HUES48 (cell line): ENCODE results near the gene RNGTT.
"Not testable (repeated sequence)": the region's sequence is repeated elsewhere in the genome, so short reads cannot be mapped to it uniquely, and the experiment has no call there.

ENCODE experiments used
- H3K27ac ChIP-seq: one replicate; pipeline ENCODE4 v1.7.0; 2013; ENCODE audit warnings: low read depth, low read length, inconsistent platforms
- H3K27me3 ChIP-seq: 2 replicates; pipeline ENCODE4 v1.6.1; 2013; ENCODE audit warnings: mild to moderate bottlenecking, low read length; ENCODE audit not compliant: control insufficient read depth, insufficient read depth
- H3K36me3 ChIP-seq: 2 replicates; pipeline ENCODE4 v1.6.1; 2013; ENCODE audit warnings: low read length; ENCODE audit not compliant: control insufficient read depth, insufficient read depth
- H3K4me1 ChIP-seq: 2 replicates; pipeline ENCODE4 v1.6.1; 2013; ENCODE audit warnings: mild to moderate bottlenecking, low read length; ENCODE audit not compliant: control insufficient read depth, insufficient read depth
- H3K4me3 ChIP-seq: 2 replicates; pipeline ENCODE4 v1.5.1; 2013; ENCODE audit warnings: mild to moderate bottlenecking, low read depth, low read length
- H3K9ac ChIP-seq: 2 replicates; pipeline ENCODE4 v1.6.1; 2013; ENCODE audit warnings: mild to moderate bottlenecking, low read depth, low read length, moderate library complexity
- H3K9me3 ChIP-seq: 2 replicates; pipeline ENCODE4 v1.6.1; 2013; ENCODE audit warnings: low read length; ENCODE audit not compliant: control insufficient read depth, insufficient read depth

RNGTT gene

DNA sequence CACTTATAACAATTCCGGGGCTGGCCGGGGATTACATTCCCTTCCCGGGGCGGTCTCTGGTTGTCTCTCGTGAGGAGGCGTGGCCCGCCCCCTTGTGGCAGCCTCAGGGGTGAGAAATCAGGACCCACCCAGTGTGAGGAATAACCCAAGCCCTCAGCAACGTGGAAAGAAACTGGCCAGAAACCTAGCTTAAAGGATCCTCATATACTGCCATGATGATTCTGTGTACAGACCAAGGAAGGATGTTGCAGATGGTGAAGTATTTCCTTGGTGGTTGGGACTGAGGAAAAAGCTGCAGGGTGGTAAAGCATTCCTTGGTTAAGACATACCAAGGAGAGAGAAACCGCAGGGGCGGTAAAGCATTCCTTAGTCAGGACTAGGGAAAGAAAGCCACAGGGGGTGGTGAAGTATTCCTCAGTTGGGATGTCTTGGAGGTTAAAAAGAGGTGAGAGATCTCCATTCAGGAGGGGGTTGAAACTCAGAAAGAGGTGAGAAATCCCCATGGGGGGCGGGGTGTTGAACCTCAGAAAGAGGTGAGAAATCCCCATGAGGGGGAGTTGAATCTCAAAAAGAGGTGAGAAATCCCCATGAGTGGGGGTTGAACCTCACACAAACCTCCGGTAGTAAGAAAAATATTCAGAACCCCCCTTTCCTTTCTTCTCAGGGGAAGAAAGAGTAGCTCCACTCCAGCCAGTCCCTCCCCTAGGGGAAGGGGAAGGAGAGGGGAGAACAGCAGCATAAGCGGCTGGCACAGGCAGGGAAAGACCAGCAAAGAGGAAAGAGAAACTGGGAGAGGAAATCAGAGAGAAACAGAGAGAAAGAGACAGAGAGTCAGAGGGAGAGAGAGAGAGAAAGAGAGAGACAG is 238.1 kb downstream of the RNGTT start:
- Histone ChIP-seq H3K27me3 (peaks cover 4% of the 10 kb centered on the region; the same call in 1 of the 2 replicates), H3K9me3 (no peaks in the 10 kb centered on the region), H3K9ac (peak overlapping the region; percentile 44; the same call in 1 of the 2 replicates), H3K27ac (peak overlapping the region; percentile 92), H3K4me3 (peak overlapping the region; percentile 49), H3K4me1 (peaks cover 60% of the 10 kb centered on the region), H3K36me3 (no peaks in the 10 kb centered on the region)

GRCh38 chr6:88722686-88723085 is 240.7 kb downstream of the RNGTT start:
- no peak overlapping the region for H3K27ac ChIP-seq
- no peaks in the 10 kb centered on the region for H3K9me3 ChIP-seq
- no peak overlapping the region for H3K4me3 ChIP-seq
- no peaks in the 10 kb centered on the region for H3K36me3 ChIP-seq
- no peaks in the 10 kb centered on the region for H3K27me3 ChIP-seq
- H3K4me1 ChIP-seq, result peaks cover 48% of the 10 kb centered on the region
- no peak overlapping the region for H3K9ac ChIP-seq

GRCh38 chr6:88716399-88716798 is 247.0 kb downstream of the RNGTT start:
- H3K36me3 ChIP-seq, H3K9ac ChIP-seq, H3K4me3 ChIP-seq, H3K27ac ChIP-seq, H3K27me3 ChIP-seq, H3K9me3 ChIP-seq: not testable (repeated sequence)
- H3K4me1 ChIP-seq, result peaks cover 16% of the 10 kb centered on the region

DNA sequence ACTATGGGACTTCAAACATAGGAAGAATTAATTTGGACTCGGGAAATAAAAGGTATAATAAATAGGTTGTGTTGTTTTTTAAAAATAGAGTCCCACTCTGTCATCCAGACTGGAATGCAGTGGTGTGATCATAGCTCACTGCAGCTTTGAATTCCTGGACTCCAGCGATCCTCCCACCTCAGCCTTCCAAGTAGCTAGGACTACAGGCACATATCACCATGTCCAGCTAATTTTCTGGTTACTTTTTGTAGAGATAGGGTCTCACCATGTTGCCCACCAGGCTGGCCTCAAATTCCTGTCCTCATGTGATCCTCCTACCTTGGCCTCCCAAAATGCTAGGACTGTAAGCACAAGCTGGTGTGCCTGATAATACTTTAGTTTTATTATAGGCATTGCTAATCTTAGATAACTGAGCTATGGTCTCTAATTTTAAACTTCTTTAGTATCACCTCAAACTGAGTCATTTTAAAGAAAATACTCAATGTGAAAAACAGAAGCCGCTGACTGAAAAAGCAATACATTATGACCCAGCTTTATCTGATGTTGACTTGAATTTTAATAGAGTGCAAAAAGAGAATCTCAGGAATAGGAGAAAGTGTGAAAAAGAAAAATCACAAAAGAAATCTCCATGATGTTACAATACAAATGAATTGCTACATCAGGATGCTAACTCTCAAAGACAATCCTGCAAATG is 251.0 kb downstream of the RNGTT start:
- Histone ChIP-seq H3K4me1 (no peaks in the 10 kb centered on the region), H3K9ac (no peak overlapping the region)

DNA sequence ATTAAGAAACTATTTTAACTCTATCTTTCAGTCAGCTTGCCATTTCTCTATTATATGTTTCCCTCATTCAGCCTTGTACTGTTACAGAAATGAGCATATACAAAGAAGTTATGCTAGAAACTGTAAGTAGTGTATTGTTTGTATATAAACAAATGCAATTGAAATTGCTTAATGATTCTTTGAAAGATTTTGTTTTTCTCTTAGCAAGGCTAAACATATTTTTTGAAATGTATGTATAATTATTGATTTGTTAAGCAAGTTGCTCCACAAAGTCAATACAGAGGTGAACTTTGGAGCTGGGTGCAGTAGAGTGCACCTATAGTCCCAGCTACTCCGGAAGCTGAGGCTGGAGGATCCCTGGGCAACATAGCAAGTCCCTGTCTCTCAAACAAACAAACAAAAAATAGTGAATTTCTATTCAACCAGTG is 253.6 kb downstream of the RNGTT start:
- no peaks in the 10 kb centered on the region for H3K4me1 ChIP-seq
- H3K36me3 ChIP-seq, result no peaks in the 10 kb centered on the region
- H3K4me3 ChIP-seq, result no peak overlapping the region
- H3K27ac ChIP-seq, result no peak overlapping the region
- no peak overlapping the region for H3K9ac ChIP-seq
- no peaks in the 10 kb centered on the region for H3K27me3 ChIP-seq
- H3K9me3 ChIP-seq, result no peaks in the 10 kb centered on the region

More for the DNA sequence above, 251.0 kb downstream of the RNGTT start:
- no peaks in the 10 kb centered on the region for H3K36me3 ChIP-seq
- no peaks in the 10 kb centered on the region for H3K27me3 ChIP-seq
- no peak overlapping the region for H3K27ac ChIP-seq
- H3K4me3 ChIP-seq, result no peak overlapping the region
- H3K9me3 ChIP-seq, result no peaks in the 10 kb centered on the region

GRCh38 chr6:88708197-88708744 is 255.1 kb downstream of the RNGTT start:
- H3K27me3 ChIP-seq, result no peaks in the 10 kb centered on the region
- H3K4me1 ChIP-seq, result no peaks in the 10 kb centered on the region
- no peak overlapping the region for H3K9ac ChIP-seq
- H3K27ac ChIP-seq, result no peak overlapping the region
- H3K9me3 ChIP-seq, result no peaks in the 10 kb centered on the region
- H3K36me3 ChIP-seq, result no peaks in the 10 kb centered on the region
- H3K4me3 ChIP-seq, result no peak overlapping the region

GRCh38 chr6:88705601-88706000 is 257.8 kb downstream of the RNGTT start:
- Histone ChIP-seq H3K36me3 (no peaks in the 10 kb centered on the region), H3K27ac (no peak overlapping the region), H3K4me1 (no peaks in the 10 kb centered on the region), H3K4me3 (no peak overlapping the region), H3K27me3 (no peaks in the 10 kb centered on the region), H3K9ac (no peak overlapping the region), H3K9me3 (no peaks in the 10 kb centered on the region)

DNA sequence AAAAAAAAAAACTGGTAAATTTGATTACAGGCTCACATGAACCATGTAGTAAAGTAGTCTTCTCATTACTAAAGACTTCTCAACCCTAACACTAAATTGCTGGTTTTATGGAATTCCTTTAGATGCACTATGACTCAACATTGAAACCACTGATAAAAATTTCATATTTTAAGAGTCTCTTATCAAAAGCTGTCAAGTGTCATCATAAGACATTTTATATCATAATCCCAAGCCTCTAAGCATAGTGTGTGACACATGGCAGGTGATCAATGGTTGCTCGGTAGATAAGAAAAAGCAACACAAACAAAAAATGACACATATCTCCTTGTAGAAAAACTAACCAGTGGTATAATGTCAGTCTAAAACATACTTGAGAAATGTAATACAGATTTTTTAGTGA is 258.4 kb downstream of the RNGTT start:
- no peaks in the 10 kb centered on the region for H3K27me3 ChIP-seq
- H3K27ac ChIP-seq, result no peak overlapping the region
- no peak overlapping the region for H3K4me3 ChIP-seq
- no peak overlapping the region for H3K9ac ChIP-seq
- no peaks in the 10 kb centered on the region for H3K9me3 ChIP-seq
- H3K36me3 ChIP-seq, result no peaks in the 10 kb centered on the region
- no peaks in the 10 kb centered on the region for H3K4me1 ChIP-seq

DNA sequence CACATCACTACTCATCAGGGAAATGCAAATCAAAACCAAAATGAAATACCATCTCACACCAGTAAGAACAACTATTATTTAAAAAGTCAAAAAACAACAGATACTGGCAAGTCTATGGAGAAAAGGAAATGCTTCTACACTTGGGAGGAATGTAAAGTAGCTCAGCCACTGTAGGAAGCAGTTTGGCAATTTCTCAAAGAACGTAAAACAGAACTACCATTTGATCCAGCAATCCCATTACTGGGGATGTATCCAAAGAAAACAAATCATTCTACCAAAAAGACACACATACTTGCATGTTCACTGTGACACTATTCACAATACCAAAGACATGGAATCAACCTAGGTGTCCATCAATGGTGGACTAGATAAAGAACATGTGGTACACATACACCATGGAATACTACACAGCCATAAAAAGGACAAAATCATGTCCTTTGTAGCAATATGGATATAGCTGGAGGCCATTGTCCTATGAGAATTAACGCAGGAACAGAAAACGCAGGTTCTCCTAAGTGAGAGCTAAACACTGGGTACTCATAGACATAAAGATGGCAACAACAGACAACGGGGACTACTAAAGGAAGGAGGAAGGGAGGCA is 260.4 kb downstream of the RNGTT start:
- Histone ChIP-seq H3K27me3 (no peaks in the 10 kb centered on the region), H3K9me3 (no peaks in the 10 kb centered on the region), H3K4me3 (no peak overlapping the region), H3K4me1 (no peaks in the 10 kb centered on the region), H3K36me3 (no peaks in the 10 kb centered on the region), H3K27ac (no peak overlapping the region), H3K9ac (no peak overlapping the region)

DNA sequence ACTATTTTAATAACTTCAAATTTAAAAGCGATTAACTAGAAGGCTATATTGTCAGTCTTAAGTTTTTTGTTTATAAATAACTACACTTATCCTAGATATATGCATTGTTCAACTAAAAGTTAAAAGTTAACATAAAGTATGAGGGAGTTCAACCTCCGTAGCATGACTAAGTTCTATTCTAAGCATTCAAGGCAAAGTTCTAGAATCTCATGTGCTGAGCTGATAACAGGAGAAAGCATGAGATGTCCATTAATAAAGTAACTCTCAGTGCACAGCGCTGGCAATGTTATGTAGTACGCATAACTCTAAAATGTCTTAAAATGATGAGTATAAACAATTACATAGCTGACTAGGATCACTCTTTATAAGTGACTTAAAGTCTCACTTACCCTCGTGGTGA is 264.8 kb downstream of the RNGTT start:
- no peak overlapping the region for H3K4me3 ChIP-seq
- no peaks in the 10 kb centered on the region for H3K9me3 ChIP-seq
- H3K4me1 ChIP-seq, result no peaks in the 10 kb centered on the region
- H3K36me3 ChIP-seq, result no peaks in the 10 kb centered on the region
- H3K27ac ChIP-seq, result no peak overlapping the region
- H3K9ac ChIP-seq, result no peak overlapping the region
- no peaks in the 10 kb centered on the region for H3K27me3 ChIP-seq

GRCh38 chr6:88695937-88696336 is 267.5 kb downstream of the RNGTT start:
- Histone ChIP-seq H3K9ac (no peak overlapping the region), H3K27me3 (no peaks in the 10 kb centered on the region), H3K9me3 (no peaks in the 10 kb centered on the region), H3K36me3 (no peaks in the 10 kb centered on the region), H3K27ac (no peak overlapping the region), H3K4me1 (no peaks in the 10 kb centered on the region), H3K4me3 (no peak overlapping the region)
